ENCODE results near the gene COL17A1.

COL17A1 gene

GRCh38 chr10:104033401-104033930 lies 52.2 kb downstream of the COL17A1 start:
- DNase-seq (ENCODE audit: low read depth in 2 of 2): no peak

GRCh38 chr10:104032144-104032775 lies 53.4 kb downstream of the COL17A1 start:
- no peak for DNase-seq (ENCODE audit: low read depth in 2 of 2)

GRCh38 chr10:104031631-104032030 lies 54.0 kb downstream of the COL17A1 start:
- no peak for DNase-seq (ENCODE audit: low read depth in 2 of 2)

- DNase-seq (ENCODE audit: low read depth in 2 of 2): no peak
Observed at GRCh38 chr10:104029521-104029860, 56.2 kb downstream of the COL17A1 start.

- no peak for DNase-seq (ENCODE audit: low read depth in 2 of 2)
Observed at GRCh38 chr10:104028823-104029520, 56.7 kb downstream of the COL17A1 start.

GRCh38 chr10:104028146-104028545 lies 57.5 kb downstream of the COL17A1 start:
- DNase-seq (ENCODE audit: low read depth in 2 of 2): no peak

GRCh38 chr10:104026762-104027161 lies 58.9 kb downstream of the COL17A1 start:
- no peak for DNase-seq (ENCODE audit: low read depth in 2 of 2)

GRCh38 chr10:104025524-104025923 lies 60.2 kb downstream of the COL17A1 start:
- DNase-seq (ENCODE audit: low read depth in 2 of 2): no peak

- no peak for DNase-seq (ENCODE audit: low read depth in 2 of 2)
Observed at GRCh38 chr10:104022026-104022425, 63.7 kb downstream of the COL17A1 start.

GRCh38 chr10:104021246-104021645 lies 64.4 kb downstream of the COL17A1 start:
- DNase-seq (ENCODE audit: low read depth in 2 of 2): no peak

- no peak for DNase-seq (ENCODE audit: low read depth in 2 of 2)
Observed at GRCh38 chr10:104020020-104020419, 65.7 kb downstream of the COL17A1 start.

GRCh38 chr10:104018471-104018870 lies 67.2 kb downstream of the COL17A1 start:
- no peak for DNase-seq (ENCODE audit: low read depth in 2 of 2)

GRCh38 chr10:104016661-104017060 lies 69.0 kb downstream of the COL17A1 start:
- no peak for DNase-seq (ENCODE audit: low read depth in 2 of 2)

GRCh38 chr10:104014176-104014575 lies 71.5 kb downstream of the COL17A1 start:
- no peak for DNase-seq (ENCODE audit: low read depth in 2 of 2)

- DNase-seq (ENCODE audit: low read depth in 2 of 2): no peak
Observed at GRCh38 chr10:104013489-104013888, 72.2 kb downstream of the COL17A1 start.

GRCh38 chr10:104011904-104012303 lies 73.8 kb downstream of the COL17A1 start:
- DNase-seq (ENCODE audit: low read depth in 2 of 2): no peak

GRCh38 chr10:104005172-104005863 lies 80.4 kb downstream of the COL17A1 start:
- DNase-seq (ENCODE audit: low read depth in 2 of 2): no peak

GRCh38 chr10:104002911-104003310 lies 82.8 kb downstream of the COL17A1 start:
- DNase-seq (ENCODE audit: low read depth in 2 of 2): no peak

GRCh38 chr10:103998805-103999204 lies 86.9 kb downstream of the COL17A1 start:
- no peak for DNase-seq (ENCODE audit: low read depth in 2 of 2)

- DNase-seq (ENCODE audit: low read depth in 2 of 2): no peak
Observed at GRCh38 chr10:103995134-103995533, 90.5 kb downstream of the COL17A1 start.

- DNase-seq (ENCODE audit: low read depth in 2 of 2): no peak
Observed at GRCh38 chr10:103991393-103992128, 94.1 kb downstream of the COL17A1 start.

GRCh38 chr10:103990531-103990930 lies 95.1 kb downstream of the COL17A1 start:
- no peak for DNase-seq (ENCODE audit: low read depth in 2 of 2)
